ENCODE data around the gene TMTC1. TPM values are rescaled to one million over a fixed set of nuclear protein-coding genes. Genes with fewer than 3 reads are reported as not detected.
"Not testable (repeated sequence)": the region's sequence is repeated elsewhere in the genome, so short reads cannot be mapped to it uniquely, and the experiment has no call there.

Gene TMTC1
- total and polyA plus RNA-seq, 11 donors = 8.8 to 101 (median 41.4) TPM

DNA sequence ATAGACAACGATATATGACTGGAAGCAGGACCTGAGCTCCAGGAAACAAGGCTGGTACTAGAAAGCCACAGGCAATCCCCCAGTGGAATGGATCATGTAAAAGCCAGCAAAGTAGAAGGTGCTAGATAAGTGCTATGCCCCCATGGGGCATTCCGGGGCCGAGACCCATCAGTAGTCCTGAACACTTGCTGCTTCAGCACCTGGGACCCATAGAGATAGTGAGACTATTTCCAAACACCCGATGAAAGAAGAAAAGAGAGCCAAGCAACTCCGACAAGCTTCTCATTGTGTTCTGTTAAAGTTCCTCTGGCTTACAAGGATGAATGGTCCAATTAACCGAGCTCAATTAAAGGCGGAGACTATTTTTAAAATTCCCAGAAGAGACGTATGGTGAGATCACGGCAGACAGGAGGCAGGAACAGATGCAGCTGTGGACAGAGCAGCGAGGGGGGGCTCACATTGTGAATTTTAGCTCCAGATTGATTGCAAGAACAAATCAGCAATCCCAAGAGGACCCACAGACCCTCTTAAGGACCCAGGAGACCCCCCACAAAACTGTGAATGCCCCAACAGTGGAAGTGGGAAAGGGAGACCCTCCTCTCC, 143.7 kb downstream of the TMTC1 start:
- H3K36me3 ChIP-seq = peaks cover 0 to 6% (median 0%) of the 10 kb centered on the region in 9 donors
- no peaks in the 10 kb centered on the region for H3K27me3 ChIP-seq
- no peak for TF ChIP-seq POLR2A (IDR thresholded peaks at IDR 0.05)
- TF ChIP-seq, protein P1, sequence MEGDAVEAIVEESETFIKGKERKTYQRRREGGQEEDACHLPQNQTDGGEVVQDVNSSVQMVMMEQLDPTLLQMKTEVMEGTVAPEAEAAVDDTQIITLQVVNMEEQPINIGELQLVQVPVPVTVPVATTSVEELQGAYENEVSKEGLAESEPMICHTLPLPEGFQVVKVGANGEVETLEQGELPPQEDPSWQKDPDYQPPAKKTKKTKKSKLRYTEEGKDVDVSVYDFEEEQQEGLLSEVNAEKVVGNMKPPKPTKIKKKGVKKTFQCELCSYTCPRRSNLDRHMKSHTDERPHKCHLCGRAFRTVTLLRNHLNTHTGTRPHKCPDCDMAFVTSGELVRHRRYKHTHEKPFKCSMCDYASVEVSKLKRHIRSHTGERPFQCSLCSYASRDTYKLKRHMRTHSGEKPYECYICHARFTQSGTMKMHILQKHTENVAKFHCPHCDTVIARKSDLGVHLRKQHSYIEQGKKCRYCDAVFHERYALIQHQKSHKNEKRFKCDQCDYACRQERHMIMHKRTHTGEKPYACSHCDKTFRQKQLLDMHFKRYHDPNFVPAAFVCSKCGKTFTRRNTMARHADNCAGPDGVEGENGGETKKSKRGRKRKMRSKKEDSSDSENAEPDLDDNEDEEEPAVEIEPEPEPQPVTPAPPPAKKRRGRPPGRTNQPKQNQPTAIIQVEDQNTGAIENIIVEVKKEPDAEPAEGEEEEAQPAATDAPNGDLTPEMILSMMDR (IDR thresholded peaks at IDR 0.05) = peak in 1 of 12 donors; percentile 13
- ATAC-seq (peak; percentile 32 to 80 (median 70)), DNase-seq (peak in 2 of 5 donors; percentile 32 to 36)
- peaks cover 0 to 26% (median 13%) of the 10 kb centered on the region in 12 donors for H3K4me1 ChIP-seq
- peak overlapping the region in 2 of 12 donors; percentile 1 to 33 for H3K4me3 ChIP-seq
- intact Hi-C loops (cut with DNase I) = loop anchor here in 4 of 10 donors (5.0 to 10.0 kb wide), 3 partner anchors 85 to 145 kb away; partner anchors contain the start of gene TMTC1 (in 2 of the 4)
- no peaks in the 10 kb centered on the region for H3K9me3 ChIP-seq
- WGBS, 4 donors = 67 to 79% (median 69%) methylated on average over 10 of the region's 10 CpGs
- peak overlapping the region in 11 of 12 donors; percentile 47 to 82 (median 69) for H3K27ac ChIP-seq

DNA sequence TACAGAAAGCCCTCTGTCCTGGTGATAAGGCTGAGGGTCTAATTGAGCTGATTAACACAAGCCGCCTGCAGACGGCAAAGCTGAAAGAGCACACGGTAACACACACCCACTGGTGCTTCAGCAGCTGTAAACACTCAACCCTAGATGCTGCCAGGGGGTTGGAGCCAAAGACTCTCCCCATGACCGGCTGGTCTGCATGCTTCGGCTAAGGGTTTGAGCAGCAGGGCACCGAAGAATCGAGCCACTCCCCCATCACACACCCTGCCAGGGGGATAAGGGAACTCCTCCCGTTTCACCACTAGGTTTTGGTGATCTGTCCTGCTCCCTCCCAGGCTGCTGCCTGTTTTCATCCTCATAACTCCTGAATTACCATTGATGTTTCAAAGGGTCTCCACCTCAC, 145.2 kb downstream of the TMTC1 start:
- no peak overlapping the region for H3K4me3 ChIP-seq
- H3K27me3 ChIP-seq = no peaks in the 10 kb centered on the region
- DNase-seq (no peak), ATAC-seq (no peak)
- peaks cover 0 to 6% (median 0%) of the 10 kb centered on the region in 9 donors for H3K36me3 ChIP-seq
- no peaks in the 10 kb centered on the region for H3K9me3 ChIP-seq
- intact Hi-C loops (cut with DNase I) = loop anchor here in 2 of 10 donors (10.0 kb wide), 2 partner anchors 84 to 146 kb away; partner anchors contain the start of gene TMTC1 (in 1 of the 2)
- H3K4me1 ChIP-seq = peaks cover 0 to 26% (median 13%) of the 10 kb centered on the region in 12 donors
- no peak for TF ChIP-seq POLR2A (IDR thresholded peaks at IDR 0.05)
- TF ChIP-seq, protein P1 (IDR thresholded peaks at IDR 0.05) = no peak
- WGBS, 4 donors = 56 to 74% (median 72%) methylated on average over 8 of the region's 8 CpGs
- H3K27ac ChIP-seq = no peak overlapping the region

DNA sequence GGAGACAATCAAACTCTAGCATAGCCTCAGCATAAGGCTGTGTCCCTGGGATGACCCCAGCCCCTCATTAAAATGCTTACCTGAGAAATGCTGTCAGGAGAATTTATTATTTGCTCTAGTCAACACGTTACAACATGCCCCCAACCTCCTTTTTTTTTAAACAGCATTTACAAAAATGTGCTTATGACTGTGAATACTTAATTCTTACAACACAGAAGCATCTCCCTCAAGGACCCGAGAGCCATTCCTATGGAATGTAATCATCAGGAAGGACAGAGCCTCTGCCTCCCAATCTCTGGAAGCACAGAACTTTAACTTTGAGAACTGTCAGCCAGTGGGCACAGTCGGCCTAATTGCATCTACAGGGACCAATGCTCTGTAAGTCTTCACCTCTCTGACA, 149.7 kb downstream of the TMTC1 start:
- H3K4me1 ChIP-seq = no peaks in the 10 kb centered on the region
- H3K36me3 ChIP-seq = peaks cover 0 to 32% (median 8%) of the 10 kb centered on the region in 9 donors
- ATAC-seq (no peak), DNase-seq (no peak)
- no peak for TF ChIP-seq POLR2A (IDR thresholded peaks at IDR 0.05)
- TF ChIP-seq, protein P1 (IDR thresholded peaks at IDR 0.05) = no peak
- intact Hi-C loops (cut with DNase I) = loop anchor here in 2 of 10 donors (10.0 kb wide), 2 partner anchors 79 to 151 kb away; partner anchors contain the start of gene TMTC1 (in 1 of the 2)
- no peak overlapping the region for H3K4me3 ChIP-seq
- H3K27me3 ChIP-seq = no peaks in the 10 kb centered on the region
- no peak overlapping the region for H3K27ac ChIP-seq
- WGBS, 4 donors = 68 to 79% (median 77%) methylated on average over 3 of the region's 3 CpGs
- H3K9me3 ChIP-seq = no peaks in the 10 kb centered on the region

DNA sequence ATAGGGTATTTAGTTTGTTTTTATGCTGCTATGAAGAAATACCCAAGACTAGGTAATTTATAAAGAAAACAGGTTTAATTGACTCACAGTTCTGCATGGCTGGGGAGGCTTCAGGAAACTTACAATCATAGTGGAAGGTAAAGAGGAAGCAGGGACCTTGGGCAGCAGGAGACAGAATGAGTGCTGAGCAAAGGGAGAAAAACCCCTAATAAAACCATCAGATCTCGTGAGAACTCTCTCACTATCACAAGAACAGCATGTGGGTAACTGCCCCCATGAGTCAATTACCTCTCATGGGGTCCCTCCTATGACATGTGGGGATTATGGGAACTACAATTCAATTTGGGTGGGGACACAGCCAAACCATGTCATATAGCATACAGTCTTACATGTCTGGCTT, 153.6 kb downstream of the TMTC1 start:
- peaks cover 0 to 35% (median 8%) of the 10 kb centered on the region in 9 donors for H3K36me3 ChIP-seq
- H3K4me1 ChIP-seq, H3K9me3 ChIP-seq, DNase-seq, H3K27me3 ChIP-seq, ATAC-seq, H3K4me3 ChIP-seq, H3K27ac ChIP-seq: not testable (repeated sequence)
- WGBS, 4 donors = 67 to 88% (median 74%) methylated on average over 1 of the region's 1 CpG
- intact Hi-C loops (cut with DNase I) = loop anchor here in 2 of 10 donors (10.0 kb wide), 2 partner anchors 75 to 155 kb away; partner anchors contain the start of gene TMTC1 (in 1 of the 2)

All from heart left ventricle (tissue), 16 donors.